ENCODE results near the gene HBEGF.

HBEGF gene

DNA sequence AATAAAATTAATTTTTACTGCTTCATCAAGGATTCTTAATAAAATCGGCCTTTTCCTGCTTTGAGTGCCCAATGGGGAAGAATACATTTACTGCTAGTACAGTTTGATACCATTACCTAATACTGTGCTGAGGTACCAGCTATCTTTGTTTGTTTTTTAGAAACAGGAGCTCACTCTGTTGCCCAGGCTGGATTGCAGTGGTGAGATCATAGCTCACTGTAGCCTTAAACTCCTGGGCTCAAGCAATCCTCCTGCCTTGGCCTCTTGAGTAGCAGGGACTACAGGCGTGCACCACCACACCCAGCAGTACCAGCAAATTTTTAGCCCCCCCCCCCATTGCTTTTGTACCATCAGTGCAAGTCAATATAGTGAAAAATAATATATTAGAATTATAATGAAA lies 41.6 kb upstream of the HBEGF start:
- CTCF ChIA-PET: interaction anchor here (0.9 to 1.2 kb wide), 2 partner anchors 15 to 36 kb away, joined by 3 read pairs; no protein-coding TSS in a partner anchor
- no peak for TF ChIP-seq ARNT (IDR thresholded peaks at IDR 0.05)
- TF ChIP-seq LEF1 (IDR thresholded peaks at IDR 0.05; ENCODE audit: borderline replicate concordance): no peak
- TF ChIP-seq NFRKB (IDR thresholded peaks at IDR 0.05): no peak
- no peak for TF ChIP-seq FOXK2 (IDR thresholded peaks at IDR 0.05)
- TF ChIP-seq FOXA1 (IDR thresholded peaks at IDR 0.05): no peak
- no peak for TF ChIP-seq BHLHE40 (IDR thresholded peaks at IDR 0.05; ENCODE audit: borderline replicate concordance)
- no peak for TF ChIP-seq TARDBP (IDR thresholded peaks at IDR 0.05)
- POLR2A ChIA-PET: interaction anchor here (4.1 kb wide), 1 partner anchor 14 kb away, joined by 24 read pairs; the partner anchor contains the start of gene ANKHD1
- DNase-seq (ENCODE audit: extremely low spot score): no peak

DNA sequence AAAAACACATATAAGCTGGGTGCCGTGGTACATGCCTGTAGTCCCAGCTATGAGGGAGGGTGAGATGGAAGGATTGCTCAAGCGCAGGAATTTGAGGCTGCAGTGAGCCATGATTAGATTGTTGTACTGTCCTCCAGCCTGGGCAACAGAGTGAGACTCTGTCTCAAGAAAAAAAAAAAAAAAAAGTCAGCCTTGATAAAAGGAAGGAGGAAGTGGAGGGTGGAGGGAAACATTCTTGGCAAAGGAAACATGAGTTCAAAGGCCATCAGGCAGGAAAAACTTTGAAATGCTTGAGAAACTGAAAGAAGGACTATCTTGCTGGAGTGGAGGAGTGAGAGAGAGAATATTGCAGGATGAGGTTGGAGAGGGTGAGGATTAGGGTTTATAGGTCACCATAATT lies 36.9 kb upstream of the HBEGF start:
- no peak for DNase-seq (ENCODE audit: extremely low spot score)
- TF ChIP-seq FOXM1 (IDR thresholded peaks at IDR 0.05; ENCODE audit: borderline replicate concordance) (no peak), TARDBP (IDR thresholded peaks at IDR 0.05) (no peak), SUZ12 (IDR thresholded peaks at IDR 0.05) (no peak), L3MBTL2 (conservative IDR thresholded peaks at IDR 0.05) (no peak), CTBP1 (IDR thresholded peaks at IDR 0.05; ENCODE audit: borderline replicate concordance) (no peak), HDGF (IDR thresholded peaks at IDR 0.05; ENCODE audit: borderline replicate concordance) (no peak), ZNF384 (IDR thresholded peaks at IDR 0.05) (no peak), LEF1 (IDR thresholded peaks at IDR 0.05; ENCODE audit: borderline replicate concordance) (no peak), SP1 (IDR thresholded peaks at IDR 0.05) (no peak), ELF4 (IDR thresholded peaks at IDR 0.05) (no peak), FOXA1 (IDR thresholded peaks at IDR 0.05) (no peak), NFRKB (IDR thresholded peaks at IDR 0.05) (no peak), ARNT (IDR thresholded peaks at IDR 0.05) (no peak), FOXK2 (IDR thresholded peaks at IDR 0.05) (no peak), BHLHE40 (IDR thresholded peaks at IDR 0.05; ENCODE audit: borderline replicate concordance) (no peak)
- TF ChIP-seq, protein P1, sequence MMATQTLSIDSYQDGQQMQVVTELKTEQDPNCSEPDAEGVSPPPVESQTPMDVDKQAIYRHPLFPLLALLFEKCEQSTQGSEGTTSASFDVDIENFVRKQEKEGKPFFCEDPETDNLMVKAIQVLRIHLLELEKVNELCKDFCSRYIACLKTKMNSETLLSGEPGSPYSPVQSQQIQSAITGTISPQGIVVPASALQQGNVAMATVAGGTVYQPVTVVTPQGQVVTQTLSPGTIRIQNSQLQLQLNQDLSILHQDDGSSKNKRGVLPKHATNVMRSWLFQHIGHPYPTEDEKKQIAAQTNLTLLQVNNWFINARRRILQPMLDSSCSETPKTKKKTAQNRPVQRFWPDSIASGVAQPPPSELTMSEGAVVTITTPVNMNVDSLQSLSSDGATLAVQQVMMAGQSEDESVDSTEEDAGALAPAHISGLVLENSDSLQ (IDR thresholded peaks at IDR 0.05): no peak
- POLR2A ChIA-PET: interaction anchor here (1.6 kb wide), 1 partner anchor 18 kb away, joined by 4 read pairs; the partner anchor contains the start of gene ANKHD1
- CTCF ChIA-PET: interaction anchor here (0.6 to 1.1 kb wide), 2 partner anchors 10 to 19 kb away, joined by 3 read pairs; no protein-coding TSS in a partner anchor

DNA sequence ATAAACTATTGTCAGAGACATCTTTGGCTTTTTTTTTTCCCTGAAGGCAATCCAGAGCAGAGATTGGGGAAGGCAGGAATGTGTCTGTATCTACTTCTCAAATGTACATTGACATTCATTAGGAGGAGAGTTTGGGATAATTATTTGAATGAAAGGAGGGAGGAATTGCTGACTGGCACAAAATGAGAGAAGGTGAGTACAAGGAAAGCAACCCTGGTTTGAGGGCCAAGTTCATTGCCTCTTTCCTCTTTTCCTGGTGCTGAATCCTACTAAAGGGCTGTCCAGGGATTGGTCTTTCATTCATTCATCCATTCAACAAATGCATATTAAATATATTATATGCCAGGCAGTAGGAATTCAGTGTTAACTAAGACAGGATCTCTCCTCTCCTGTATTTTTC lies 36.5 kb upstream of the HBEGF start:
- ChIA-PET CTCF (interaction anchor here (0.6 to 1.1 kb wide), 2 partner anchors 10 to 19 kb away, joined by 3 read pairs; no protein-coding TSS in a partner anchor), POLR2A (interaction anchor here (1.6 kb wide), 1 partner anchor 18 kb away, joined by 4 read pairs; the partner anchor contains the start of gene ANKHD1)
- DNase-seq (ENCODE audit: extremely low spot score): no peak
- no peak for TF ChIP-seq FOXA1 (IDR thresholded peaks at IDR 0.05)
- TF ChIP-seq L3MBTL2 (conservative IDR thresholded peaks at IDR 0.05): no peak
- TF ChIP-seq NFRKB (IDR thresholded peaks at IDR 0.05): no peak
- TF ChIP-seq TARDBP (IDR thresholded peaks at IDR 0.05): no peak
- no peak for TF ChIP-seq FOXK2 (IDR thresholded peaks at IDR 0.05)

DNA sequence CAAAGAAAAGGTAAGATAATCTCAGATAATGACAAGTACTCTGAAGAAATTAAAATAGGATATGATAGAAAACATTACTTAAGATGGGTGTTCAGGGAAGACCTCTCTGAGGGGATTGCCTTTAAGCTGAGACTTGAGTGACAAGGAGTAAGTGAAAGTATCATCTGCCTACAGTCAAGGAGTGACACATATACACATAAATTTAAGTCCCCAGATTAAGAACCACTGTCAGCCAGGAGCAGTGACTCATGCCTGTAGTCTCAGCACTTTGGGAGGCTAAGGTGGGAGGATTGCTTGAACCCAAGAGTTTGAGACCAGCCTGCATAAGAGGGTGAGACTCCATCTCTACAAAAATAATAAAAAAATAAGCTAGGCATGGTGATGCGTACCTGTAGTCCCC lies 35.6 kb upstream of the HBEGF start:
- POLR2A ChIA-PET: no interaction called here
- no peak for TF ChIP-seq BHLHE40 (IDR thresholded peaks at IDR 0.05; ENCODE audit: borderline replicate concordance)
- TF ChIP-seq, protein P1 (IDR thresholded peaks at IDR 0.05): peak; percentile 47
- CTCF ChIA-PET: interaction anchor here (1.1 to 1.9 kb wide), 2 partner anchors 9 to 18 kb away, joined by 3 to 6 read pairs; no protein-coding TSS in a partner anchor

DNA sequence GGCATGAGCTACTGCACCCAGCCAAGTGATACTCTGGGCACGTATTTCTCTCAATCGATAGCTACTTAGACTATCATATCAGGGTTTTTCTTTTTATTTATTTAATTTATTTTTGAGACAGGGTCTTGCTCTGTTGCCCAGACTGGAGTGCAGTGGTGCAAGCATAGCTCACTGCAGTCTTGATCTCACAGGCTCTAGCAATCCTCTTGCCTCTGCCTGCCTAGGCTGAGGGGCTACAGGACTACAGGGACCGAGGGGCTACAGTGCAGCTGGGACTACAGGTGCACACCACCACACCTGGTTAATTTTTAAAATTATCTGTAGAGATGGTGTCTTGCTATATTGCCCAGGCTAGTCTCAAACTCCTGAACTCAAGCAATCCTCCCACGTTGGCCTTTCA lies 34.9 kb upstream of the HBEGF start:
- CTCF ChIA-PET: interaction anchor here (1.1 to 1.9 kb wide), 2 partner anchors 8 to 19 kb away, joined by 3 to 6 read pairs; no protein-coding TSS in a partner anchor
- TF ChIP-seq FOXM1 (IDR thresholded peaks at IDR 0.05; ENCODE audit: borderline replicate concordance): no peak
- no peak for TF ChIP-seq HDGF (IDR thresholded peaks at IDR 0.05; ENCODE audit: borderline replicate concordance)
- TF ChIP-seq TARDBP (IDR thresholded peaks at IDR 0.05): no peak
- TF ChIP-seq ELF4 (IDR thresholded peaks at IDR 0.05): no peak
- TF ChIP-seq ARNT (IDR thresholded peaks at IDR 0.05): no peak
- TF ChIP-seq FOXA1 (IDR thresholded peaks at IDR 0.05): no peak
- no peak for DNase-seq (ENCODE audit: extremely low spot score)
- POLR2A ChIA-PET: no interaction called here

More for the DNA sequence above, 35.6 kb upstream of the HBEGF start:
- no peak for DNase-seq (ENCODE audit: extremely low spot score)

DNA sequence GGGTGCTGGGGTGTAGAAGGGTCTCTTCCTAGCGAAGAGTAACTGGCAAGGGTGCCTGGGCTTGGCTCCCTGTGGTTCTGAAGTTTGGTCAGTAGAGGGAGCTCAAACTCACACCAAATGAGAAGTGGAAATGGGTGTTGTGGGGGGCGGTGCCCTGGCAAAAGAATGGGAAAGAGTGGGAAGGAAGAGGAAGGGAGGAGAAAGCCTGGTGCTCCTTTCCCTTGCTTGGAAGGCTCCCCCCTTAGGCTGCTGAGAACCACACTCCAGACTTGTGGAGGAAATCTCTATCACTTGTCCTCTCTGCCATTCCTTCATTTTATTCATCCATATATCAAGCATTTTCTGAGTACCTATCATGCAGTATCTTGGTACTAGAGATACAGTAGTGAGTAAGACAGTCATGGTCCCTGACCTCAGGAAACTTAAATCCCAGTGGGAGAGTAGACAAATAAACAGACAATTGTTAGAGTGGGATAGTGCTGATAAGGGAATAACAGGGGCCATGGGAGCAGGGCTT lies 26.6 kb upstream of the HBEGF start:
- POLR2A ChIA-PET: interaction anchor here (0.8 to 2.2 kb wide), 7 partner anchors 28 to 318 kb away, joined by 3 to 9 read pairs (median 3); partner anchors contain the start of genes ANKHD1, HARS1, HARS2 and IK
- DNase-seq (ENCODE audit: extremely low spot score): peak; percentile 77
- no peak for TF ChIP-seq CTBP1 (IDR thresholded peaks at IDR 0.05; ENCODE audit: borderline replicate concordance)
- TF ChIP-seq, protein P1 (IDR thresholded peaks at IDR 0.05): no peak
- no peak for TF ChIP-seq LEF1 (IDR thresholded peaks at IDR 0.05; ENCODE audit: borderline replicate concordance)
- CTCF ChIA-PET: interaction anchor here (0.6 to 2.0 kb wide), 22 partner anchors 9 to 353 kb away, joined by 3 to 15 read pairs (median 4); partner anchors contain the start of gene ANKHD1
